HG03135 (cell line): Measurements from ENCODE around the gene ATP6V0E1.
"Not testable (repeated sequence)": the region's sequence is repeated elsewhere in the genome, so short reads cannot be mapped to it uniquely, and the experiment has no call there.

Experiments used
- ATAC-seq: cut with Tn5 transposase; IDR thresholded peaks from one replicate; pipeline ENCODE4 v1.9.1; 2021; ENCODE audit warnings: mild to moderate bottlenecking, moderate library complexity; ENCODE audit not compliant: unreplicated experiment

Gene ATP6V0E1

GRCh38 chr5:173001229-173001841 lies 17.8 kb downstream of the ATP6V0E1 start:
- peak; percentile 75 for ATAC-seq

- ATAC-seq, result no peak
Measured at GRCh38 chr5:173003360-173003759, 19.8 kb downstream of the ATP6V0E1 start.

- no peak for ATAC-seq
Measured at GRCh38 chr5:173004013-173004412, 20.4 kb downstream of the ATP6V0E1 start.

GRCh38 chr5:173004447-173004846 lies 20.9 kb downstream of the ATP6V0E1 start:
- no peak for ATAC-seq

- no peak for ATAC-seq
Measured at GRCh38 chr5:173010021-173010420, 26.4 kb downstream of the ATP6V0E1 start.

GRCh38 chr5:173010547-173011464 lies 27.2 kb downstream of the ATP6V0E1 start:
- no peak for ATAC-seq

GRCh38 chr5:173011566-173011965 lies 28.0 kb downstream of the ATP6V0E1 start:
- no peak for ATAC-seq

- ATAC-seq, result no peak
Measured at GRCh38 chr5:173012882-173013281, 29.3 kb downstream of the ATP6V0E1 start.

GRCh38 chr5:173014671-173015070 lies 31.1 kb downstream of the ATP6V0E1 start:
- ATAC-seq, result no peak

GRCh38 chr5:173015192-173015591 lies 31.6 kb downstream of the ATP6V0E1 start:
- ATAC-seq, result no peak

GRCh38 chr5:173015598-173016455 lies 32.3 kb downstream of the ATP6V0E1 start:
- no peak for ATAC-seq

GRCh38 chr5:173016598-173017046 lies 33.1 kb downstream of the ATP6V0E1 start:
- ATAC-seq, result no peak

- not testable (repeated sequence) for ATAC-seq
Measured at GRCh38 chr5:173017087-173017486, 33.5 kb downstream of the ATP6V0E1 start.

GRCh38 chr5:173018358-173018757 lies 34.8 kb downstream of the ATP6V0E1 start:
- ATAC-seq, result no peak

GRCh38 chr5:173020154-173020581 lies 36.6 kb downstream of the ATP6V0E1 start:
- no peak for ATAC-seq

GRCh38 chr5:173020643-173021042 lies 37.1 kb downstream of the ATP6V0E1 start:
- no peak for ATAC-seq

- no peak for ATAC-seq
Measured at GRCh38 chr5:173025651-173026050, 42.1 kb downstream of the ATP6V0E1 start.

GRCh38 chr5:173027905-173028304 lies 44.3 kb downstream of the ATP6V0E1 start:
- no peak for ATAC-seq

GRCh38 chr5:173028811-173029327 lies 45.3 kb downstream of the ATP6V0E1 start:
- ATAC-seq, result no peak

- ATAC-seq, result no peak
Measured at GRCh38 chr5:173029499-173029921, 45.9 kb downstream of the ATP6V0E1 start.

- ATAC-seq, result not testable (repeated sequence)
Measured at GRCh38 chr5:173032096-173032495, 48.5 kb downstream of the ATP6V0E1 start.
